GM12891 (cell line): Measurements from ENCODE around the gene HSDL2.

ENCODE experiments used
- POLR2A ChIP-seq: IDR thresholded peaks from 2 replicates; pipeline ENCODE4 v1.6.1; 2011; ENCODE audit warnings: low read depth, low read length, control low read depth
- POLR2AphosphoS5 ChIP-seq: IDR thresholded peaks from 2 replicates; pipeline ENCODE4 v1.6.1; 2011; ENCODE audit warnings: low read depth, low read length, control low read depth
- TAF1 ChIP-seq: IDR thresholded peaks from 2 replicates; pipeline ENCODE4 v1.6.1; 2011; ENCODE audit warnings: low read depth, low read length, control low read depth

- TF ChIP-seq POLR2A (no peak), TAF1 (no peak), POLR2AphosphoS5 (no peak)
These were observed 4.8 kb downstream of the HSDL2 start for GRCh38 chr9:112384690-112385089.
